ENCODE results near the gene AFG3L2. TPM values are rescaled to one million over a fixed set of nuclear protein-coding genes. Genes with fewer than 3 reads are reported as not detected.
A peak's percentile ranks its signal among the peaks of the same experiment; 100 is the strongest.

Gene AFG3L2
- total RNA-seq (2011; cell fraction: chromatin; rRNA removed; ENCODE audit: low replicate concordance): 77.0 and 155 TPM in 2 replicates
- total RNA-seq (2011; cell fraction: nucleolus; rRNA removed): 51.5 and 52.8 TPM in 2 replicates
- total RNA-seq (2011; cell fraction: nucleoplasm; rRNA removed): 70.2 and 77.7 TPM in 2 replicates
- total RNA-seq (2014; rRNA removed) (87.1 and 99.4 TPM in 2 replicates), total RNA-seq (2014; rRNA removed; fragmentation: Illumina TruSeq; extraction: Trizol) (109 and 115 TPM in 2 replicates), total RNA-seq (2015; rRNA removed; fragmentation: Illumina TruSeq; extraction: Trizol) (94.4 and 97.2 TPM in 2 replicates), total RNA-seq (2021) (86.4 and 96.5 TPM in 2 replicates), polyA plus RNA-seq (2011; rRNA removed) (61.3 and 82.2 TPM in 2 replicates), polyA plus RNA-seq (2014; fragmentation: Illumina TruSeq; extraction: Trizol) (79.0 and 84.0 TPM in 2 replicates), polyA plus RNA-seq (2014; fragmentation: Nextera tagmentation; extraction: Ambion mirVana) (10 to 100 TPM; 24.1 to 25.6 TPM), polyA plus RNA-seq (2014; rRNA removed) (76.8 and 80.5 TPM in 2 replicates), polyA minus RNA-seq (2011; rRNA and poly(A)+ RNA removed) (103 and 111 TPM in 2 replicates), Bru-seq, nascent RNA (percentile 88 among the genes with signal in this experiment), BruChase-seq, experiment 1, labeled RNA remaining after a 2-hour chase (percentile 88 among the genes with signal in this experiment), BruChase-seq, experiment 2, labeled RNA remaining after a 6-hour chase (percentile 88 among the genes with signal in this experiment)
- 33.6 and 43.6 TPM in 2 replicates for polyA plus RNA-seq (2011; cell fraction: cytosol; rRNA removed)
- polyA plus RNA-seq (2011; cell fraction: nucleus; rRNA removed): 38.1 and 46.6 TPM in 2 replicates
- polyA plus RNA-seq (2012): 47.9 and 71.2 TPM in 2 replicates
- 40.6 and 55.4 TPM in 2 replicates for polyA minus RNA-seq (2011; cell fraction: cytosol; rRNA and poly(A)+ RNA removed)
- 30.3 and 46.5 TPM in 2 replicates for polyA minus RNA-seq (2011; cell fraction: nucleus; rRNA and poly(A)+ RNA removed)
- long read RNA-seq, experiment 1, transcript AFG3L2-201 (17 exons, 3,247 nt): major isoform, 490 of 713 reads
- long read RNA-seq, experiment 1, partial matches to known transcripts: 92 of 713 reads
- long read RNA-seq, experiment 1, other reads (novel, unspliced or antisense): 131 of 713 reads
- long read RNA-seq, experiment 2, transcript AFG3L2-201 (17 exons, 3,247 nt): major isoform, 64 of 130 reads
- long read RNA-seq, experiment 2, partial matches to known transcripts: 34 of 130 reads
- long read RNA-seq, experiment 2, other reads (novel, unspliced or antisense): 32 of 130 reads
- long read RNA-seq, experiment 3, transcript AFG3L2-201 (17 exons, 3,247 nt): major isoform, 51 of 117 reads
- long read RNA-seq, experiment 3, partial matches to known transcripts: 54 of 117 reads
- long read RNA-seq, experiment 3, other reads (novel, unspliced or antisense): 12 of 117 reads

DNA sequence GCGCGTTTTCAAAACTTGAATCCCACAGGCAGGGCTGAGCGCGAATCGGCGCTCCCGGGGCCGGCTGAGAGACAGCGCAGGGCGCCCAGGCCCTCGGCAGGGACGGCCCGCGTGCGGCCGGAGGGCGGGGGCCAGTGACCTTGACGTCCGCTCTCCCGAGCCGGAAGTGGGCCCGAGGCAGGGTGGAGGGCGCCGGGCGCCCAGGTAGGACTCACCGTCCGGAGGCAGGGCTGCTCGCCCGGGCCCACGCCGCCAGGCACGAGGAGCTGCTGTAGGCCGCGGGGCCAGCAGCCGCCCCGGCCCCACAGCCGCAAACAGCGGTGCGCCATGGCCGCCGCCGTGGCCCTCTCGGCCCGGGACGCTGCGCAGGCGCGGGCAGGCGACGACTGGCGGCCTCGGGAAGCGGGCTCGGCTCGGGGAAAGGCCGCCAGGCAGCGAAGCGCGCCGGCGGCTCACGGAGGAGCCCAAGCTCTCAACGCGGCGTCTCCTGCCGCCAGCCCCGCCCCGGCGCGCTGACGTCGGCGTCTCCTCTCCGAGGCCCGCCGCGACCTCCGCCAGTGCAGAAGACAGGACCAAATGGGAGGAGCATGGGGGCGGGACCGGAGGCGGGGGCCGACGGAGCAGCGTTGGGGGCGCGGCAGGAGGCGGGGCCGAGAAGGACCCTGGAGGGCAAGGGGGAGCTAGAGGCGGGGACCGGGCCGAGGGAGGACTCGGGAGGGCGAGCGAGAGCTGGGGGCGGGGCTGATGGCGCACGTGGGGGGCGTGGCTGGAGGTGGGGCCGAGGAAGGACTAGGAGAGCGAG, at the start of gene AFG3L2:
Gene AFG3L2, minus strand, starts transcription at position 474 of the 802 bp plus-strand sequence. Its CDS starts 145 bp downstream, at position 329.
- Histone ChIP-seq H3K4me3 (peak within 1 kb of the TSS; percentile 81), H3K27me3 (ENCODE audit: control insufficient read depth in 2 of 2, insufficient read depth in 2 of 2, low read length in 2 of 2) (no peaks in the 10 kb centered on the region), H4K20me1 (replicated peaks; ENCODE audit: control insufficient read depth, insufficient read depth, low read length) (peaks cover 24% of the 10 kb centered on the region), H3K36me3 (ENCODE audit: control insufficient read depth, insufficient read depth, low read length) (peaks cover 23% of the 10 kb centered on the region), H3K9me3 (replicated peaks; ENCODE audit: control insufficient read depth, insufficient read depth, low read depth, low read length) (no peaks in the 10 kb centered on the region), H3K79me2 (ENCODE audit: control insufficient read depth, insufficient read depth, low read length) (peaks cover 49% of the 10 kb centered on the region), H3K9me1 (ENCODE audit: control insufficient read depth, insufficient read depth, low read length) (peaks cover 3% of the 10 kb centered on the region), H3K27ac (ENCODE audit: extremely low read depth, low read depth, low read length) (peak within 1 kb of the TSS; percentile 100), H3K4me2 (ENCODE audit: insufficient read depth, low read length) (peak within 1 kb of the TSS; percentile 99), H3K4me1 (replicated peaks in 1 of 2; ENCODE audit: control insufficient read depth in 2 of 2, insufficient read depth in 2 of 2, low read length in 2 of 2) (peaks cover 28 to 33% of the 10 kb centered on the region in 2 experiments), H3K9ac (ENCODE audit: insufficient read depth in 1 of 2, low read depth in 2 of 2, low read length in 2 of 2) (peak within 1 kb of the TSS; percentile 97 to 98), H2AFZ (ENCODE audit: low read depth, low read length) (peak within 1 kb of the TSS; percentile 92)
- intact Hi-C loops (cut with micrococcal nuclease): loop anchor here (5.0 kb wide), 2 partner anchors 75 to 95 kb away; no protein-coding TSS in a partner anchor
- no TSS peak for BruUV-seq (replicated peaks)
- in situ Hi-C loops (cut with MboI): no loop called here
- ChIA-PET CTCF (ENCODE audit: low intra/inter-chr PET ratio) (no interaction called here), POLR2A (interaction anchor here (0.5 to 3.1 kb wide), 21 partner anchors 8 to 864 kb away, joined by 3 to 18 read pairs (median 4); partner anchors contain the start of genes CEP76, PSMG2 and SPIRE1)
- FAIRE-seq: no peak
- ATAC-seq: peak; percentile 89
- peak; percentile 97 to 99 (median 98) for DNase-seq (ENCODE audit: extremely low read depth in 1 of 4, low spot score in 3 of 4)
- under 1% methylated on average over 62 of the region's 100 CpGs for WGBS (ENCODE audit: insufficient coverage, low coverage, missing lambda C conversion rate)
- TF ChIP-seq MECOM (CRISPR knock-in tag; IDR thresholded peaks at IDR 0.05) (no peak), JUN (IDR thresholded peaks at IDR 0.05; ENCODE audit: borderline replicate concordance, low read depth, low read length) (no peak; the same call in 1 of the 2 replicates), JUN (CRISPR knock-in tag; IDR thresholded peaks at IDR 0.05; ENCODE audit: borderline replicate concordance) (0 out of 2 replicates have a peak, but pooled peaks have one; percentile 4), SMAD1 (IDR thresholded peaks at IDR 0.05; ENCODE audit: low read depth, low read length, partially characterized antibody) (peak; percentile 30), GABPB1 (CRISPR knock-in tag; IDR thresholded peaks at IDR 0.05) (peak; percentile 54; the same call in 1 of the 2 replicates), MEIS2 (IDR thresholded peaks at IDR 0.05; ENCODE audit: partially characterized antibody) (peak; percentile 80), RBFOX2 (IDR thresholded peaks at IDR 0.05; ENCODE audit: low read depth, low read length) (peak; percentile 95), SMAD4 (CRISPR knock-in tag; conservative IDR thresholded peaks at IDR 0.05) (peak; percentile 87)
- TF ChIP-seq, protein P1, sequence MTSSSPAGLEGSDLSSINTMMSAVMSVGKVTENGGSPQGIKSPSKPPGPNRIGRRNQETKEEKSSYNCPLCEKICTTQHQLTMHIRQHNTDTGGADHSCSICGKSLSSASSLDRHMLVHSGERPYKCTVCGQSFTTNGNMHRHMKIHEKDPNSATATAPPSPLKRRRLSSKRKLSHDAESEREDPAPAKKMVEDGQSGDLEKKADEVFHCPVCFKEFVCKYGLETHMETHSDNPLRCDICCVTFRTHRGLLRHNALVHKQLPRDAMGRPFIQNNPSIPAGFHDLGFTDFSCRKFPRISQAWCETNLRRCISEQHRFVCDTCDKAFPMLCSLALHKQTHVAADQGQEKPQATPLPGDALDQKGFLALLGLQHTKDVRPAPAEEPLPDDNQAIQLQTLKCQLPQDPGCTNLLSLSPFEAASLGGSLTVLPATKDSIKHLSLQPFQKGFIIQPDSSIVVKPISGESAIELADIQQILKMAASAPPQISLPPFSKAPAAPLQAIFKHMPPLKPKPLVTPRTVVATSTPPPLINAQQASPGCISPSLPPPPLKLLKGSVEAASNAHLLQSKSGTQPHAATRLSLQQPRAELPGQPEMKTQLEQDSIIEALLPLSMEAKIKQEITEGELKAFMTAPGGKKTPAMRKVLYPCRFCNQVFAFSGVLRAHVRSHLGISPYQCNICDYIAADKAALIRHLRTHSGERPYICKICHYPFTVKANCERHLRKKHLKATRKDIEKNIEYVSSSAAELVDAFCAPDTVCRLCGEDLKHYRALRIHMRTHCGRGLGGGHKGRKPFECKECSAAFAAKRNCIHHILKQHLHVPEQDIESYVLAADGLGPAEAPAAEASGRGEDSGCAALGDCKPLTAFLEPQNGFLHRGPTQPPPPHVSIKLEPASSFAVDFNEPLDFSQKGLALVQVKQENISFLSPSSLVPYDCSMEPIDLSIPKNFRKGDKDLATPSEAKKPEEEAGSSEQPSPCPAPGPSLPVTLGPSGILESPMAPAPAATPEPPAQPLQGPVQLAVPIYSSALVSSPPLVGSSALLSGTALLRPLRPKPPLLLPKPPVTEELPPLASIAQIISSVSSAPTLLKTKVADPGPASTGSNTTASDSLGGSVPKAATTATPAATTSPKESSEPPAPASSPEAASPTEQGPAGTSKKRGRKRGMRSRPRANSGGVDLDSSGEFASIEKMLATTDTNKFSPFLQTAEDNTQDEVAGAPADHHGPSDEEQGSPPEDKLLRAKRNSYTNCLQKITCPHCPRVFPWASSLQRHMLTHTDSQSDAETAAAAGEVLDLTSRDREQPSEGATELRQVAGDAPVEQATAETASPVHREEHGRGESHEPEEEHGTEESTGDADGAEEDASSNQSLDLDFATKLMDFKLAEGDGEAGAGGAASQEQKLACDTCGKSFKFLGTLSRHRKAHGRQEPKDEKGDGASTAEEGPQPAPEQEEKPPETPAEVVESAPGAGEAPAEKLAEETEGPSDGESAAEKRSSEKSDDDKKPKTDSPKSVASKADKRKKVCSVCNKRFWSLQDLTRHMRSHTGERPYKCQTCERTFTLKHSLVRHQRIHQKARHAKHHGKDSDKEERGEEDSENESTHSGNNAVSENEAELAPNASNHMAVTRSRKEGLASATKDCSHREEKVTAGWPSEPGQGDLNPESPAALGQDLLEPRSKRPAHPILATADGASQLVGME (CRISPR knock-in tag; IDR thresholded peaks at IDR 0.05): peak; percentile 16; the same call in 1 of the 2 replicates
